NCI-H187 (cell line): ENCODE measurements around the gene PBX4.

Experiments
- DNase-seq, 2 experiments: peaks; one replicate each; lab custom pipeline; 2025; lab: John Stamatoyannopoulos, UW

PBX4 gene

DNA sequence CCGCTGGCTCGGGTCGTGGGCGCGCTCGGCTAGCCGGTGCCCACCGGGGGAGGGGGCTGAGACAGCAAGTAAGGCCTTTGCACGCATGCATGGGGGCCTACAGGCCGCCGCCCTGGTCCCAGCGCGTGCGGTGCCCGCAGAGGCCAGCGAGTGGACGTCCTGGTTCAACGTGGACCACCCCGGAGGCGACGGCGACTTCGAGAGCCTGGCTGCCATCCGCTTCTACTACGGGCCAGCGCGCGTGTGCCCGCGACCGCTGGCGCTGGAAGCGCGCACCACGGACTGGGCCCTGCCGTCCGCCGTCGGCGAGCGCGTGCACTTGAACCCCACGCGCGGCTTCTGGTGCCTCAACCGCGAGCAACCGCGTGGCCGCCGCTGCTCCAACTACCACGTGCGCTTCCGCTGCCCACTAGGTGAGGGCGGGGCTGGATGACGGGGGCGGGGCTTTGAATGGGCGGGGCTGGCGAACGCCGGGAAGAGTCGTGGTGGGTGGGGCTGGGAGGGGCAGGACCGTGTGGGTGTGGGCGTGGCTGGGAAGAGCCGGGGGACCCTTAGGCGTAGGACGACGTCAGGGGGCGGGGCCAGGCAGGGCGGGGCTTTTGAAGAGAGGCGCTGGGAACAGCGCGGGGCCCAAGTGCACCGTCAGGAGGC is 78.3 kb downstream of the PBX4 start:
- DNase-seq, result no peak

DNA sequence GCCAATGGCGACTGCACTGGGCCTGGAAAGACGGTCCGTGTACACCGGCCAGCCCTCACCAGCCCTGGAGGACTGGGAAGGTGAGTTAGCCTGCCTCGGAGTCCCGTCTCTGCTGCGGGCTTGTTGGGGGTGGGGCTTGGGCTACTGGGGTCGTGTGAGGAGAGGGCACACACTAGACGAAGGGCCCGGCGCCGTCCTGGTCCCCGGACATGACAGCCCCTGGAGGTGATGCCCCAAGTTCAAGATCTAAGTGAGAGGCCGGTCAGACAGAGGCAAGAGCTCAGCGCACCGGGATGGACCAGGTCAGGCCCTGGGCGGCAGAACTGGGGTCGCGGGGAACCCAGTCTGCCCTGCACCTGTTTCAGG is 78.8 kb downstream of the PBX4 start:
- no peak for DNase-seq

DNA sequence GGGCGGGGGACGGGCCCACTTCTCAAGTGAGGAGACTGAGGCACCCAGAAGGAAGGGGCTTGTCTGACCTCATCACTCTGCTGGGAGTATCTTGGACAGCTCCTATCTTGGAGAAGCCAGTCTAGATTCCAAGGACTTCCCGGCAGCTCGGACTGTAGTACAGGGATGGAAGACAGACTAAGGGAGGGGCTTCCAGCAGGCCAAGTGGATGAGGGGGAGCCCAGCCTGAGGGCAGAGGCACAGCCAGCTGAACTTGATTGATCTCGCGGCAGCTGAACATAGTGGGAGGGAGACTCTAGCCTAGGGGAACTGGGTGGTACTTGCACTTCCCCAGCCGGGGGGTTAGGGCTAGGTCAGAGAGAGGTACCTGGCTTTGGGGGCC is 79.7 kb downstream of the PBX4 start:
- no peak for DNase-seq

DNA sequence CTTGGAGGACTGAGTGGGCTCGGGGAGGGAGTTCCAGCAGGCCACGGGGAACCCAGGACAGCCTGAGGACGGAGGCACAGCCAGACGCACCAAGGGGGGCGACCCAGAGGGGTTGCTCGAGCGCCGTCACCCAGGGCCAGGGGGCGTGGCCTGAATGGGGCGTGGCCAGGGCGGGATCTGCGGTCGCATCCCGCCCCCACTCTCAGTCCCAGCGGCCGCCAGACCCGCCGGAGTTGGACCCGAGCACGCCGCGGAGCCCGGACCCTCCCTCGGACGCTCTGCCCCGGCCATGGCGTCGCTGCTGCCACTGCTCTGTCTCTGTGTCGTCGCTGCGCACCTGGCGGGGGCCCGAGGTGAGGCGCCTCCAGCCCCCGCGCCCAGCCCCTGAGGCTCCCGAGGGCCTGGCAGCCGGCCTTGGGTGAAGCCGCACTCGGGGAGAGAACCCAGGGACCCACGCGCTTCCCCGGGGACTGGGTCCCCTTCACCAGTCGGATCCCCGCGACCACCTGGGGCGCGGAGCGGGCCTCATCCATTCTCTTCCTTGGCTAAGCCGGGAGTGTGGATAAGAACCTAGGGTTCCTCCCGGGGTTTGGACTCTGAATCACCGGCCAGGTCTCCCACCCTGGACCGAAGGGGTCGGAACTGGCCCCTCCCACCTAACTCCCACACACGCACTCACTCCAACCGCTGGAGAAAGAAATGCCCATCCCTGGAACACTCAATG is 80.3 kb downstream of the PBX4 start, which contains the start of gene CILP2:
CILP2 (plus strand) TSS at position 205 of the 724 bp plus-strand sequence; CDS start at position 290, 85 bp downstream.
- DNase-seq, result no peak

DNA sequence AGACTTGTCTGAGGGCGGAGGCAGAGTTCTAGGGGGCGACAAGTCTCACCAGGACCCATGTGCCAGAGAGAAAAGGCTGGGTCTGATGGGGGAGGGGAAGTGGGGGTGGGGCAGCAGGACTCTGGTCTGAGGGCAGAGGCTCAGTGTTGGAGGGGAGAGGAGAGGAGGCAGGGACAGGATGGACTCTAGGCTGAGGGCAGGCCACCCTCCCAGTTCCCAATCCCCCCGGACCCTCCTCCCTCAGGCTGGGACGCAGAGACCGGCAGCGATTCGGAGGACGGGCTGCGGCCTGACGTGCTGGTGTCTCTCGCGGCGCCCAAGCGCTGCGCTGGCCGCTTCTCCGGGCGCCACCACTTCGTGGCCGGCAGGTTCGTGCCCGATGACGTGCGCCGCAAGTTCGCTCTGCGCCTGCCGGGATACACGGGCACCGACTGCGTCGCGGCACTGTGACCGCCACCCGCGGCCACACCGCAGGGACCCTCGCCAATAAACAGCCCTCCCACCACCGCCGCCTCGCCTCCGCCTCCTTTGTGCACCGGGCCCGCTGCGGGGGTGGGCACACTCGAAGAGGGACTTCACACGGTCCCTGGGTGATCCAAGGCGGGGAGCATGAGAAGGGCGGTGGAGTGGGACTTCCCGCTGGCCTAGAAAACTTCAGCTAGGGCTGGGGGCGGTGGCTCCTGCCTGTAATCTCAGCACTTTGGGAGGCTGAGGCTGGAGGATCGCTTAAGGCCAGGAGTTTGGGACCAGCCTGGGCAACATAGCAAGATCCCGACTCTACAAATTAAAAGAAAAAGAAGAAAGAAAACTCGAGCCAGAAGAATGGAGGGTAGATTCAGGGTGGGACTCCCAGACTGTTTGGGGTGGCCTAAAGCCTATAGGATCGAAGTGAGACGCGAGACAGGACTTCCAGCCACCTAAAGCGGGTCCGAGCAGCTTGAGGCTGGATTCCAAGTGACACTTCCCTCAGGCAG is 81.1 kb downstream of the PBX4 start:
- DNase-seq, result no peak

DNA sequence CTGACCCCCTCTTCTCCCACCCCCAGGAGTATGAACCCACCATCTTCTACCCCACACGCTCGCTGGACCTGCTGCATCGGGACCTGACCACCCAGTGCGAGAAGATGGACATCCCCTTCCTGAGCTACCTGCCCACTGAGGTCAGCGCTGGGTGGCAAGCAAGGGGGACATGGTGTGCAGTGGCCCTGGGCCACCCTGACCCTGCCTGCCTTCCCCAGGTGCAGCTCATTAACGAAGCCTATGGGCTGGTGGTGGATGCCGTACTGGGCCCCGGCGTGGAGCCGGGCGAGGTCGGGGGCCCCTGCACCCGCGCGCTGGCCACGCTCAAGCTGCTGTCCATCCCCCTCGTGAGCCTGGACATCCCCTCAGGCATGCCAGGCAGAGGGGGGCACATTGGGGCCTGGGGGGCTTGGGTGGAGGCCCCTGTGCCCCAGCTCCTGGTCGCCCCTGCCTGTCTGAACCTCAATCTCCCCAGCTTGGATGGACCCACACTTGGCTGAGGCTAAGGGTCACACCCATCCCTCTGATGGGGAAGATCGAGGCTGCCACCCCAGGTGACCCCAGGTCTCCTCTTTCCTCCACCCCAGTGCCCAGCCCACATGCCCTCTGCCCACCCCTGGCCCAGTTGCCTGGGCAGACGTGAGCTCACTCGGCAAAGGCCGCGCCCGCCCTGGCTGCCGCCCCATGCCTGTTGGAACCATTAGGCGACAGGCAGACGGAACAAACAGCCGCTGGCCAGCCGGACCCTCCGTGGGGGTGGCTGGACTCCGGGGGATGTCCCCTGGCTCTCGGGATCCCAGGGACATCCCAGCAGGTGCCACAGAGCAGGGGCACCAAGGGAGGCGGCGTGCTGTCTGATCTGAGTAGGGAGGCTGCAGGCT is 82.9 kb downstream of the PBX4 start:
- no peak for DNase-seq

DNA sequence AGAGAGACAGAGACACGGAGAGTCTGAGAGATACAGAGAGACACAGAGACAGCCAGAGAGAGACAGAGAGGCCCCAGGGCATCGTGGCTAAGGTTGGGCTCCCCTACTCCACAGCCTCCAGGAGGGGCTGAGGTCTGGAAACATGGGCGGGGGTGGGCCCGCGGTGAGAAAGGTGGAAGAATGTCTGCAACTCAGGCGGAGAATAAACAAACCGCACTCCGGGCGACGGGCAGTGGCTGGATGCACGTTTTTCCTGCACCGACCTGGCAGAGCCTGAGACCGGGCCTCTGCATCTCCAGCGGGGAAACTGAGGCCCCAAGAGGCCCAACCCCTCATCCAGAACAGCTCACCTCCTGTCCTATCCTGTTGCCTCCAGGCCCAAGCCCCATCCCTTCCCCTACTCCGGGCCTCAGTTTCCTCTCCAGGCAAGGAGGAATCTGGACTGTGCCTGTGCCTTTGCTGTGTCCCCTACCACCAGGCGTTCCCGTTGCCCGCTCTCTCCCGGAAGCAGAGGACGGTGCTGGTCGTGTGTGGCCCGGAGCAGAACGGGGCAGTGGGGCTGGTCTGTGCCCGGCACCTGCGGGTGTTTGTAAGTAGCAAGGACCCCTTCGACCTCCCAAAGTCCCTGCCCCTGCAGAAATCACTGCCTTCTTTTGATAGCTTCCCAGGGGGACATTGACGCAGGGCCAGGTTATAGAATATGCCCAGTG is 83.8 kb downstream of the PBX4 start:
- DNase-seq, result no peak

DNA sequence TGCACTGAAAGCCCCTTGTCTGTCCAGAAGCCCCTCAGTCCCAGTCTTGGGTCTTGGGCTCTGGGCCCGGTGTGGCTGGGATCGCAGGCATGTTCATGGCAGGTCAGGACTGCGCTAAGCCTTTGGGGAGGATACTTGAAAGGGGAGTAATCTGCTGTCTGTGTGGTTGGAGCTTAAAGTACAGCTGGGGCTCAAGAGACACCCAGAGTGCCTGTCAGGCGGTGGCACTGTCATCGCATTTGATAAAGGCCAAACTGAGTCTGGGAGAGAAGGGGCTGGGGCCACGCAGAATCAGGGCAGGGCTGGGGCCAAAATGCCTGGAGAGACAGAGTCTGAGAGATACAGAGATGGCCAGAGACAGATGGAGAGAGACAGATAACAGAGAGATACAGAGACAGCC is 84.6 kb downstream of the PBX4 start:
- DNase-seq, result no peak

DNA sequence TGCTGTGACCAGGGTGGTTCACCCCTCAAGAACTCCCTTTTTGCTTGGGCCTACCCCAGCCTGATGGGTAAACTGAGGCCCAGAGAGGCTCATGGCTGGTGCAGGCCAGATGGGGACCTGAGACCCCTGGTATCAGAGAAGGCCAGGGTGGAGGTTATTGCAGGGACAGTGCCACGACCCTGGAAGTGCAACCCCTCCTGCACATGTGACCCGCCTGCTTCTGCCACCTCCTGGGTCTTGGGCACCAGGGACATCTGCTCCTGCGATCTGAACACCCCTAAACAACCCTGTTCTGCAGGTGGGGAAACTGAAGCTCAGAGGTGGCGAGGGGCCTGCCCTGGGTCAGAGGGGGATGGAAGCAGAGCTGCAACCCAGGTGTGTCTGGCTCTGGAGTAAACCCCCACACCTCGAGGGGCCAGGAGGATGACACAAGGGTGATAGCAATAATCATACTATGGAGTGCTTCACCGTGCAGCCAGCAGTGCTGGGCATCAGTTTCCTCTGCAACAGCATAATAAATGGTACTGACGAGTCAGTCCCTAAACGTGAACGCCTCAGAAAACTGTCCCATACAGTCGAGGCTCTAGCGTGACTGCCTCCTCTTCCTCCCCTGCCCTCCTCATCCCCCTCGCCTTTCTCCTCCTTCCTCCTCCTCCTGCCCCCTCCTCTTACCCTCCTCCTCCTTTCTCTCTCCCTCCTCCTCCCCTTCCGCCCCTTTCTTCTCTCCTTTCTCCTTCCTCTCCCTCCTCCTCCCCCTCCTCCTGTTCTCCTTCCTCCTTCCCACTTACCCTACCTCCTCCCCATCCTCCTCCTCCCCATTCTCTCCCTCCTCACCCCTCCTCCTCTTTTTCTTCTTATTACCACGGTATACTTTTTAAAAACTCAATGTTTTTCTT is 85.4 kb downstream of the PBX4 start:
- DNase-seq, result no peak

DNA sequence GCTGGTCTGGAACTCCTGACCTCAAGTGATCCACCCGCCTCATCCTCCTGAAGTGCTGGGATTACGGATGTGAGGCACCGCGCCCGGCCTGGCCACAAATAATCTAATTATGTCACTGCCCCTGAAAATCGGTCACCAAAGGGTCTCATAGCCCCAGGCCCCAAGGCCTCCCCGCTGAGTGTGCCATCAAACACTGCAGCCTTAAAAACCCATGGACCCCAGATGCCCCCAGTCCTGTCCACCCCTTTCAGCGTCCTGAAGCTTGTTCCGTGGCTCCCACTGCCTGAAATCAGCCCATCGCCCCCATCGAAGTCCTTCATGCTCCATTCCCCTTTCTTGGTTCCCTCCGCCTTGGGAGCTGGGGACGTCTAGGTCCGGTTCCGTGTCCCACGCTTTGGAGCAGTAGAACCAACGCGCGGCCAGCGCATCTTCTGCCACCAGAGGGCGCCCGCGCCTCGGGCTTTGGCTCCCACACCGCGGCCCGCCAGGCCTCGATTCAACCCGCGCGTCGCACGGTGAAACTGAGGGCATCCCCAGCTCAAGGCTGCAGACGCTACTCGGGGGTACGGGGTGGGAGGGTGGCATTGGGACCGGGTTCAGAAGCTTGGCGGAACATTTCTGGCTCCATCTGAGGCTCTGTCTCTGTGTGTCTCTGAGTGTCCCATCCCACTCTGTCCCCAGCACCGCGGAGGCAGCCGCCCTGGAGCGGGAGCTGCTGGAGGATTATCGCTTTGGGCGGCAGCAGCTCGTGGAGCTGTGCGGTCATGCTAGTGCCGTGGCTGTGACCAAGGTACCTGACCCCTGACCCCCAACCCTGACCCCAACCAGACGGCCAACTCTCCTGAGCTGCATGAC is 86.3 kb downstream of the PBX4 start:
- DNase-seq, result peak in 1 of 2 experiments; percentile 4

DNA sequence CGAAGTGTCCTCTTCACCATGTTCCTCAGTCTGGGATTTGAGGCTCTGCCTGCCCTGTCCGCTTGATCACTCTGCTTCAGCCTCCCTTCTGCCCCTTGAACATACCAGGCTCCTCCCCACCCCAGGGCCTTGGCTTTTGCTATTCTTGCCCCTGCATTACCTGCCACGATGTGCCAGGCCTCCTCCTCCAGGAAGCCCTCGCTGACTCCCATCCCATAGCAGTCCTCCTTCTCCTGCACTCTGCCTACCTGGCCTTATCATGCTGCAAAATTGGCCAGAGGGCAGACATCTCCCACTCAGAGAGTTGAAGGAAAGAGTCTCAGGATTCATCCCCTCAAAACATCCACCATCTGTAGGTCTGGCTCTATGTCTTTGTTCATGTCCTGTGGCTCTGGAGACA is 87.6 kb downstream of the PBX4 start:
- no peak for DNase-seq

DNA sequence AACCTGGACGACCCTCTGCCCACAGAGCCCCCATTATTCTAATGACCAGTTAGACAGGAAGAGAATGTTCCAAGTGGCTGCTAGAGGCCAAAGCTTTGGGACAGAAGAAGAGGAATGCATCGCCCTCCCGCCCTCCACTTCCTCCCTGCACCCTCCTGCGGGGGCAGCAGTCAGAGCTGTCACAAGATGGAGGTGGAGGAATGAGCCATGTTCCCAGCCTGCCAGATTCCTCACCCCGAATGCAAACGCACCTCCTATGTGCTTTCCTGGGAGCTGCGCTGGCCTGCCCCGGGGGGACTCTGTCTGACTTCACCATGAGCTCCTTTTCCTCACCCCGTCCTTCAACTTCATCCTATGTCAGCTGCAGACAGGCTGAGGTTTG is 88.1 kb downstream of the PBX4 start:
- no peak for DNase-seq

DNA sequence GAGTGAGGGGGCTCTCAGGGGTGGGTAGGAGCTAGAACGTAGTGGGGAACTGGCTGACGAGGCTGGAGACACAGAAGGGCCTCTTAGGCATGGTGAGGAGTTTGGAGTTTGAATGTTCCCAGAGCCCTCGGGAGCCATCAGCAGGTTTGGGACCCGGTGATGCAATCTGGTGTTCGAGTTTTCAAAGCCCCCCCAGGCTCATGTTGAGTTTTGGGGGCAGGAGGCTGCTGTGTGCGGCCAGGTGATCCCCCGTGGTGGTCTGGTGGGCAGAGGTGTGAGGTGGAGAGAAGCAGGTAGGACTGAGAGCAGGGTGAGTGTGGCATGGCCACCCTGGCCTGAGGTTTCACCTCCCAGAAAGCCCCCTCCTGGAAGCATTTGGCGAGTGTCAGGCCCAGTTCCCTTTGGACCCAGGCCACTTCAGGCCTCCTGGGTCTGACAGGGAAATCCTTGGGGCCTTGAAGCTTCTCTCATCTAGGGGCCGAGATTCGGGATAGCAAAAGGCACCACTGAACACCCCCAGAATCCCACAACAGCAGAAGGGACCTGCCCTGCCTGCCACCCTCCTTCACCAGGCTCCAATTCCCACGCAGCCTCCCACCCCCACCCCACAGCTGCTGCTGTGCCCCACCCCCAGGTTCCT is 88.6 kb downstream of the PBX4 start:
- no peak for DNase-seq

DNA sequence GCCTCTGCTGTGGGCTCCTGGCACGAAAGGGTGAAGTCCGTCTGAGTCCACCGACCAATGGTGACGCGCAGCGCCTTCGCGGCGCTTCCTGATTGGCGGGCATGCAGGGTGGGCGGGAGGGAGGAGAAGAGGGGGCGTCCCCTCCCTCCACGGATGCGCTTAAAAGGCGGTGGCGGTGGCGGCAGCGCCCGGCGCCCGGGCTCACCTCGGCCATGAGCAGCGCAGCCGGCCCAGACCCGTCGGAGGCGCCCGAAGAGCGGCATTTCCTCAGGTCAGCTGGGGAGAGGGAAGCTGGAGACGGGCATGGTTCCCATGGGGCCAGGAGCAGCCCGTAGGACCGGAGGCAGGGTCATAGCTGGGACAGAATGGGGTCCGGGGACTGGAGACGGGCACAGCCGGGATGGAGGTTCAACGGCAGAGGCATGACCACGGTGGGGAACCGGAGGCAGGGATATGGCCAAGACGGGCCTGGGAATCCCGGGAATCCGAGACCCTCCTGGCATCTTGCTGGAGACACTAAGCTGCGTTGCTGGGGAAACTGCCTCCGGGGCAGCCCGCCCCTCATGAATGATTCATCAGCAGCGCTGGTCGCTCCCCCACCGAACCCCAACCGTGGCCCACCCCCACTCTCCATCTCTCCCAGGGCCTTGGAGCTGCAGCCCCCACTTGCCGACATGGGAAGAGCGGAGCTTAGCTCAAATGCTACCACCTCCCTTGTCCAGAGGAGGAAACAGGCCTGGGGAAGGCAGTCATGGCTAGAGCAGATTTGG is 89.6 kb downstream of the PBX4 start, which contains the start of gene YJEFN3:
YJEFN3 (plus strand) TSS at position 191 of the 770 bp plus-strand sequence; CDS start at position 213, 22 bp downstream.
- DNase-seq, result no peak

DNA sequence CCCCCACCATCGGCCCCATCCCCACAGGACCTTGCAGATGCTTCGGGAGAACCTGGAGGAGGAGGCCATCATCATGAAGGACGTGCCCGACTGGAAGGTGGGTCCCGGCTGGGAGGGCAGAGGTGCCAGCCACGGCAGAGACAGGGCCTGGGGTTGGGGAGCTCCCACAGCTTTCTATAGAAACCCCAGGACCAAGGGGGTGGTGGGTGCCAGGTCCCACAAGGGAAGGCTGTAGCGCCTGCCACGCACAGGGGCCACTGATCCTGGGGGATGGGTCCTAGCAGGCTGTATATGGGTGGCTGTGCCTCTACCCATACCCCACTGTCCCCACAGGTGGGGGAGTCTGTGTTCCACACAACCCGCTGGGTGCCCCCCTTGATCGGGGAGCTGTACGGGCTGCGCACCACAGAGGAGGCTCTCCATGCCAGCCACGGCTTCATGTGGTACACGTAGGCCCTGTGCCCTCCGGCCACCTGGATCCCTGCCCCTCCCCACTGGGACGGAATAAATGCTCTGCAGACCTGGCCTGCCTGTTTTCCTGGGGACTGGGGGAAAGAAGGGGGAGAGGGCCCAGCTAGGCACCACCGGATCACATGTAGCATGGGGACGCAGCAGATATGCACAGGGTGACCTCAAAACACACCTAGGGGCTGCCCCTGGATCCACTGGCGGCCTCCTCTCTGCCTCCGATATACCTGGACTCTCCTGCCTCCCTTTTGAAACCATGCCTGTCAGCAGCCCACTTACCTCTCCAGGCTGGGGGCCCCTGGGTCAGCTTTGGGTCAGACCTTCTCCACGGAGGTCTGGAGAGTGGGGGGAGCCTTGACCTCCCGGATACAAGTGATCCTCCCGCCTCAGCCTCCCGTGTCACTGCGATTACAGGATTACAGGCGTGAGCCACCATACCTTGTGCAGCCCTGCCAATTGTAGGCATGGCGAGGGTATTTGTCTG is 90.5 kb downstream of the PBX4 start:
- DNase-seq, result no peak

DNA sequence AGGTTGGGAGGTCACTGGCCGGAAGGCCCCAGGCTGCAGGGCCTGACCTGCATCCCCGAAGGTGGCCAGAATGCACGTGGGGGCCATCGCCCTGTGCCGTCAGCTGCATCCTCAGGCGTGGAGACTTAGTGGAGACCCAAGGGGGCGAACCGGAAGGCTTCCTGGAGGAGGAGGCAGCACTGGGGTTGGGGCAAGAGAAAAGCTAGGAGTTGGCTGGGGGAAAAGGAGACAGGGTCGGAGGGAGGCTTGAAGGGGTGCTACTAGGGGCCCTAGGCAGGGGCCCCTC is 91.2 kb downstream of the PBX4 start:
- DNase-seq, result no peak
